Stimulated activated CD4-positive, alpha-beta T cell treated with anti-CD3 and anti-CD28 coated beads, Interleukin-4, amount 100 ng/mL, for 1 hour (primary cell): ENCODE measurements around the gene ZNF775.

Experiments
- DNase-seq: peaks from one replicate; pipeline ENCODE4 v3.0.0-alpha.2; 2020

The ZNF775 gene

DNA sequence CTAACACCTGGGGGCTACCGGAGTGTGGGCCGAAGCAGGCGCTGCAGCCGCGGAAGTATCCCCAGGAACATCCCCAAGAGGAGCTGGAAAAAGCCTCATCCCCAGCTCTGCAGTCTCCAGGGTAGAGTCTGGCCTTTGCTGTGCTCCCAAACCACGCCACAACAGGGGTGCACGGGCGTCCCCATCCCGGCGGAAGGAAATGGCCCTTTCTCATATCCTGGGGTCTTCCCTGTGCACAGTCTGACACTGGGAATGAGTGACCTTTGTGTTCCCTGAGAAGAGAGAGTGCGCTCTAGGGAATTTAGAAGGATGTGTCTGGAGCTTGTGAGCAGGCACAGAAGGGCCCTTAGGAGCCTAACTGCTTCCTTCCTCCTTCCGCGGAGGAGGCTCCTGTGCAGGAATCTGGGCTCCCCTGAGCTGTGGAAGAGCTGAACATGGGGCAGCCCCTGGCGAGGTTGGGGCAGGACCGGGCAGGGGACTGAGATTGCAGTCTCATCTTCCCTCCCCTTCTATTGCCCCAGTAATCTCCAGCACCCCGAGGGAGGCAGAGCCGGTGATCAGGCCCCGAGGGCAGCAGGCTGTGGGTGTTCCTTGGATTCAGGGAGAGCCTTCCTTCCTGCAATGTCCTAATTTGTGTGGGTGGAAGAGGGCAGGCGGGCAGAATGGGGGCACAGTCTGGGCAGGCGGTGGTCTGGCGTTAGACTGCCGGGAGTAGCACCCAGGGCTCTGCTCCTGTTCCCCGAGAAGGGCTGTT, 9.2 kb upstream of the ZNF775 start:
- no peak for DNase-seq

- no peak for DNase-seq
These were observed 8.5 kb upstream of the ZNF775 start for GRCh38 chr7:150370612-150371071.

DNA sequence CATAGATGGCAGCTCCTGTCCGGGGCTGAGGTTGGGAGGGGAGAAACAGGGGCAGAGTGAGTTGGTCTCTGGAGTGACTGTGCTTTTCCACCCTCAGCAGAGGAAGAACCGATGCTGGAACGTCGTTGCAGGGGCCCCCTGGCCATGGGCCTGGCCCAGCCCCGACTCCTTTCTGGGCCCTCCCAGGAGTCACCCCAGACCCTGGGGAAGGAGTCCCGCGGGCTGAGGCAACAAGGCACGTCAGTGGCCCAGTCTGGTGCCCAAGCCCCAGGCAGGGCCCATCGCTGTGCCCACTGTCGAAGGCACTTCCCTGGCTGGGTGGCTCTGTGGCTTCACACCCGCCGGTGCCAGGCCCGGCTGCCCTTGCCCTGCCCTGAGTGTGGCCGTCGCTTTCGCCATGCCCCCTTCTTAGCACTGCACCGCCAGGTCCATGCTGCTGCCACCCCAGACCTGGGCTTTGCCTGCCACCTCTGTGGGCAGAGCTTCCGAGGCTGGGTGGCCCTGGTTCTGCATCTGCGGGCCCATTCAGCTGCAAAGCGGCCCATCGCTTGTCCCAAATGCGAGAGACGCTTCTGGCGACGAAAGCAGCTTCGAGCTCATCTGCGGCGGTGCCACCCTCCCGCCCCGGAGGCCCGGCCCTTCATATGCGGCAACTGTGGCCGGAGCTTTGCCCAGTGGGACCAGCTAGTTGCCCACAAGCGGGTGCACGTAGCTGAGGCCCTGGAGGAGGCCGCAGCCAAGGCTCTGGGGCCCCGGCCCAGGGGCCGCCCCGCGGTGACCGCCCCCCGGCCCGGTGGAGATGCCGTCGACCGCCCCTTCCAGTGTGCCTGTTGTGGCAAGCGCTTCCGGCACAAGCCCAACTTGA, 7.8 kb upstream of the ZNF775 start:
- DNase-seq, result no peak

- no peak for DNase-seq
These were observed 7.2 kb upstream of the ZNF775 start for GRCh38 chr7:150371996-150372270.

DNA sequence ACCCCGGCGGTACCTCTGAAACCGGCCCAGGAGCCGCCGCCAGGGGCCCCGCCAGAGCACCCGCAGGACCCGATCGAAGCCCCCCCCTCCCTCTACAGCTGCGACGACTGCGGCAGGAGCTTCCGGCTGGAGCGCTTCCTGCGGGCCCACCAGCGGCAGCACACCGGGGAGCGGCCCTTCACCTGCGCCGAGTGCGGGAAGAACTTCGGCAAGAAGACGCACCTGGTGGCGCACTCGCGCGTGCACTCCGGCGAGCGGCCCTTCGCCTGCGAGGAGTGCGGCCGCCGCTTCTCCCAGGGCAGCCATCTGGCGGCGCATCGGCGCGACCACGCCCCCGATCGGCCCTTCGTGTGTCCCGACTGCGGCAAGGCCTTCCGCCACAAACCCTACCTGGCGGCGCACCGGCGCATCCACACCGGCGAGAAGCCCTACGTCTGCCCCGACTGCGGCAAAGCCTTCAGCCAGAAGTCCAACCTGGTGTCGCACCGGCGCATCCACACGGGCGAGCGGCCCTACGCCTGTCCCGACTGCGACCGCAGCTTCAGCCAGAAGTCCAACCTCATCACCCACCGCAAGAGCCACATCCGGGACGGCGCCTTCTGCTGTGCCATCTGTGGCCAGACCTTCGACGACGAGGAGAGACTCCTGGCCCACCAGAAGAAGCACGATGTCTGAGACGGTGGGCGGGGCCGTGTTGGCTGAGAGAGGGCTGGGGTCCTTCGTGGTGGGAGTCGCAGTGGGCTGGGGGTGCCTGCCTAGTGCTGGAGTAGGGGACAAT, 6.7 kb upstream of the ZNF775 start:
- DNase-seq, result no peak

DNA sequence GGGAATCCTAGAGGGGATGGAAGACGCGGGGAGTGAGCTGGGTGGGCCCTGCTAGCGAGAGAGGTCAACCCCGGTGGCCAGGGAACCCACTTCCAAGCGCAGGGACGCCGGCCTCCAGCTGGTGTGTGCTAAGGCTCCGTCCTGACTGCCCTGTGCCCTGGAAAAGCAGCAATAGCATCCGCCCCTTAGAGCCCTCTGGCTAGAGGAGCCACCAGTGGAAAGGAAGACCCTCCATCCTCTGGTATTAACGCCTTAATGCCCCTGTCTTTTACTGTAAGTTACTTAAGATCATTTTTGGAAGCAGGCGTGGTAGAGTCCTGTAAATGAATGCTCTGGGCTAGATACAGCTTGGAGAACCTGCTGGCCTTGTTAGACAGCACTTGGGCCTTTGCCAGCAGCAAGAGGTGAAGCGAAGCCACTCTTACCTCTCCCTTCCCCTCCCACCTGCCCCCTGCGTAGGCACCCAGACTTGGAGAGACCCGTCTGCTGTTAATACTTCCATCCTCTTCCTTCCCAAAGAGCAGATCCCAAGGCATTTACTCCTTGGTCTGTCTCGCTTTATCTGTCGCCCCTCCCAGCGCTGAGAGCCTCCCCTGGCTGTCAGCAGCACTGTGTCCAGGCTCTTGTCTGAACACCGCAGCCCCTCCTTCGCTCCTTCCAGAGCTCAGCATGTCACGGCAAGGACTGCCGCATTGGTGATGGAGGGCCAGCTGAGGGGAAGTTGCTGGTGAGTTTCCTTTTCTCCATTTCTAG, 5.9 kb upstream of the ZNF775 start:
- no peak for DNase-seq

DNA sequence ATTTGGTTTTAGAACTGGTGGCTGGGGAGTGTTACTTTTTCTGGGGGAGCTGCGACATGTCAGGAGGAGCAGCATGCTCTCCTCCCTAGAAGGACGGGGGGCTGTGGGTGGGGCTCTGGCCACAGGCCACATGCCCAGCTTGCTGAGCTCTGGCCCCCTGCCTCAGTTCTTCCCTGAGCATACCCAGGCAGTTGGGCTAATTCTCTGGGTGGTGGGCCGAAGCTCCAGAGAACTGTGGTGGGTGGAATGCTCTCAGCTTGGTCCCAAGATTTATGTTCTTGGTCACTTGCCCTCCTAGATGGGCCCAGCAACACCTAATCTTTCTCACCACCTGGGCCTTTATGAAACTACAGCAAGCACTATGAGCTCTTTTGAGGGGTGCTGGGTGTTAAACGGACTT, 5.1 kb upstream of the ZNF775 start:
- DNase-seq, result no peak

DNA sequence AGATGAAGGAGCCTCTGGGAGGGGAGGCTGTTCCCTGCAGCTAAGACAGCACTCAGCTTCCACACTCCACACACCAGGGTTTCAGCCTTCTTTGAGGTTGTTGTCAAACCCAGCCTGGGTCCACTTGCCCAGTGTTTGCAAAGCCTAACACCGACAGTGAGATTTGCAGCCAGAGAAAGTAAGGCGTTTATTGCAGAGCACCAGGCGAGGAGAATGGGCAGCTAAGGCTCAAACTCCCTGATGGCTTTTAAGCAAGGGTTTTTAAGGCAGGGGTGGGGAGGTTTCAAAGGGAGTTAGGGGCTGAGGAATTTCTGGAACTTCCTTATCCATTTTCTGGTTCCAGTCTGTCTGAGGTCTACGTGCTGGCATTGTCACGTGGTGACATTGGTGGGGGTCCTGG, 4.7 kb upstream of the ZNF775 start:
- no peak for DNase-seq

DNA sequence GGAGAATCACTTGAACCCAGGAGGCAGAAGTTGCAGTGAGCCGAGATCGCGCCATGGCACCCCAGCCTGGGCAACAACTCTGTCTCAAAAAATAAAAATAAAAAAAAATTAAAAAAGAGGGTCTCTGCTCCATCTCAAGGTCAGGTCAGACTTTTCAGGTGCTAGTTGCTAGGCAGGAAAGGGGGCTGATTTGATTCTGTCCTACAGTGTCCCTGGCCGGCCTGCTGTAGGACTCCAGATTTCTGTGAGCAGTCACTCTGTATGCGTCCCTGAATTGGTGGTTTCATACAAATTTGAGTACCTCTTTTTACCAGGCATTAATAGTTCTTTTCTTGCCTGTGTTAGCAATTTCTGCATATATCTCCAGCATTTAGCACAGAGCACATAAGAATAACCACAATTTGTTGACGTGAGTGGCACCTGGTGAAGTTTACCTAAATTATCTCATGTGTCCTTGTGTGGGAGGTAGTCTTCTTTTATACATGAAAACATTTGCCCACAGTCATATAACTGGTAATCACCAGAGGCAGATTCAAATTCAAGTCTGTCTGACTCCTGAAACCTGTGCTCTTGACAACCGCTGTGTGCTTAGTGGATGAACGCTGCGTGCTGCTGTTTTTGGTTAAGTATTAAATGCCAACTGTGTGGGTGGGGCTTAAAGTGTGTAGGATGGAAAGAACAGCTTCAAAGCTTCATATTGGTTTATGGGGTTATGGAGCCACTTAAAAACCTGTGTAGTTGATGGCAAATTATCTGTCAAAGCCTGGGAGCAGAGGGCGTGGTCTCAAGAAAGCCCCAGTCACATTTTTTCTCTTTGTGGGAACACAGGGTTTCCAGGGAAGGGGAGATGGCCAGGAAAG, 3.2 kb upstream of the ZNF775 start:
- peak; percentile 39 for DNase-seq

GRCh38 chr7:150376560-150376959, 2.6 kb upstream of the ZNF775 start:
- no peak for DNase-seq

DNA sequence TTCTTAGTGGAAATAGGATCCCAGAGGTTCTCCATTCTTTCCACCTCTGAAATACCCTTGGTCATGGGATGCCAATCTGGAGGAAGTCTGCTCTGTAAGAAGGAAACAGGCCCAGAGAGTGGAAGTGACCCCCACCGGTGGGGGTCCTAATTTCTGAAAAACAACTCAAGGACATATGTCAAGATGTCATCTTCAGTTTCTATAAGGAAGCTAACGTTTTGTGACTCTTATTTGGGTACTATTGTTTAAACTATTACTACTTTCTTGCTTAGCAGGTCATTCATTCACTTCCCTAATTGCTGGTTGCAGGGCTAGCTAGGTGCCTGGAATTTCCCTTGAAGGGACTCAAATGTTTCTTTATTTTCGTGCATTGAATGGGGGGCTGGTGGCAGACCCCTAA, 1.9 kb upstream of the ZNF775 start:
- no peak for DNase-seq

DNA sequence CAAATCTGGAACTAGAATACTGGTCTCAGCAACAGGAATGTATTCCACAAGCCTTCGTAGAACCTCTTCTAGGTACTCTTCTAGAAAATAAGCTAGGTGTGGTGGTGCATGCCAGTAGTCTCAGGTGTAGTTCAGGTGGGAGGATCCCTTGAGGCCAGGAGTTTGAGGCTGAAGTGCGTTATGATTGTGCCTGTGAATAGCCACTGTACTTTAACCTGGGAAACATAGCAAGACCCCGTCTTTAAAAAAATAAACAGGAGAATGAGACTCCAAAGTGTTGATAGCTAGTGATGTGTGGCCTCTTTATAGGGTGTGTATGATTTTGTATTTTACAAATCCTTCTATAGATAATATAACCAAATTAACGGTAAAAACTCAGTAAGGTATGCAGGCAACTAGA, 1.5 kb upstream of the ZNF775 start:
- no peak for DNase-seq

GRCh38 chr7:150378115-150378852, 846 bp upstream of the ZNF775 start:
- DNase-seq, result no peak

GRCh38 chr7:150379441-150380379, 580 bp downstream of the ZNF775 start:
- DNase-seq, result no peak

DNA sequence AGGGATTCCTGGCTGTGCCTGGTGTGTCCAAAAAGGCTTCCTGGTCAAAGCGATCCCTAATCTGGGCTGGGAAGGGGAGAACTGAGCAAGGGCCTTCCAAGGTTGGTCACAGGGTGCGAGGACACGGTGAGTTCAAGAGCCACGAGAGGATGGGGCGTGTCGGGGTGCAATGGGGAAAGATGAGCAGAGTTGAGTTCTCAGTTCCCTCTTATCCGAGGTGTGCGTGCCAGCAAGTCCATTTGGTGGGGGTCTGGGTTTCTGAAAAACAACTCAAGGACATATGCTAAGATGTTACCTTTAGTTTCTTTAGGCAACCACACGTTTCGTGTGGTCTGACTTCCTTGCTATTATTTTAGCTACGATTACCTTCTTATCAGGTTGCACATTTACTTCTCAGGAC, 1.3 kb downstream of the ZNF775 start:
- DNase-seq, result no peak

DNA sequence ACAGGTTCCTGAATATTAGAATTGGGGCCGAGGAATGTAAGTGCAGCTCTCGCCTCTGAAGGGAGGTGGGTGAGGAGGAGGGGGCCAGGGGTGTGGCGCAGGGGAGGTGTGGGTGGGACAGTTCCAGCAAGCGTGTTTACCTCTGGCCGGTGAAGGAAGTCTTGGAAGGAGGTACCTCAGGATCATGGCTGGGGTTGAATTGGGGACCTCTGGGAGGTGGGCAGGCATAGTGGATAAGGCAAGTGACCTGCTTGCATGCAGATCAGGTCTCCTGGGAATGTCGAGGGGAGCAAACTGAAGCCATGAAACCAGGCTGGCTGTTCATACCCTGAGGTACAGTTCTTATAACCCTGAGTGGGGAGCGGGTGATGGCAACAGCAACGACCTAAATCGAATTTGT, 2.0 kb downstream of the ZNF775 start:
- no peak for DNase-seq

- no peak for DNase-seq
These were observed 2.6 kb downstream of the ZNF775 start for GRCh38 chr7:150381785-150382122.

- no peak for DNase-seq
These were observed 3.2 kb downstream of the ZNF775 start for GRCh38 chr7:150382123-150382843.

DNA sequence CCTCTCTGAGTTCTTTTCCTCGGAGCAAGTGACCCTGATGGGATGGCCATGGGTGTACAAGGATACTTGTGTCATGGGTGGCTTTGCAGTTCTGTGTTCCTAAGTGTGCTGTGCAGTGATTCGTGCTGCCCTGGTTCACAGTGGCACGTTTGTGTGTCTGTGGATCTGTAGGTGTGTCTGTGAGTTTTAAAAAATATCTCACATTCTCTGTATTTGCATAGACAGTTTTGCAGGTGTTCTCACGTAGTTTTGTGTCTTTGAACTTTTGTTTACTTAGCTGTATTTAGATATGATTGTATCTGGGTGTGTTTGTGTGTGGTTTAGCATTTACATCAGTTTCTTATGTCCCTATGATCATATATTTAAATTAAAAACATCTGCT, 3.7 kb downstream of the ZNF775 start:
- no peak for DNase-seq
